OCI-LY3 (cell line): ENCODE measurements around the gene TJP3.

Source experiments
- CTCF ChIP-seq: fragments of 200-600, 300-600 bp; sonication (generic); IDR thresholded peaks from 2 replicates; pipeline ENCODE4 v1.5.1; 2014; ENCODE audit warnings: antibody characterized with exemption, low read length, low read depth
- EZH2phosphoT487 ChIP-seq: fragments of 200-600 bp; shearing (Covaris generic); IDR thresholded peaks from 2 replicates; pipeline ENCODE4 v1.6.1; 2018; ENCODE audit warnings: antibody characterized with exemption, mixed run types, low read depth

GRCh38 chr19:3762130-3762473 lies 53.9 kb downstream of the TJP3 start:
- TF ChIP-seq CTCF (no peak), EZH2phosphoT487 (no peak)
